Thymus (tissue), 11 donors: Measurements from ENCODE around the gene KCNJ6. TPM values are rescaled to one million over a fixed set of nuclear protein-coding genes. Genes with fewer than 3 reads are reported as not detected.
"Not testable (repeated sequence)": the region's sequence is repeated elsewhere in the genome, so short reads cannot be mapped to it uniquely, and the experiment has no call there.

Source experiments
- DNase-seq, 9 donors: peaks; one replicate each; pipeline ENCODE4 v3.0.0-alpha.2; 2013; ENCODE audit warnings: low spot score in 9 of 9, low read depth in 6 of 9, missing footprints in 1 of 9
- H3K27ac ChIP-seq, 2 donors: one replicate each; pipeline ENCODE4 v1.5.1; 2013; ENCODE audit warnings: control low read depth in 1 of 2, low read depth in 1 of 2, low read length in 1 of 2, mild to moderate bottlenecking in 1 of 2, moderate library complexity in 1 of 2
- H3K27me3 ChIP-seq, 2 donors: one replicate each; pipeline ENCODE4 v1.5.1; 2013; ENCODE audit warnings: low read length in 1 of 2; ENCODE audit not compliant: control insufficient read depth in 2 of 2, insufficient read depth in 1 of 2
- H3K36me3 ChIP-seq, 2 donors: one replicate each; pipeline ENCODE4 v1.5.1; 2013; ENCODE audit warnings: low read length in 1 of 2, mild to moderate bottlenecking in 1 of 2, moderate library complexity in 1 of 2; ENCODE audit not compliant: control insufficient read depth in 2 of 2, insufficient read depth in 2 of 2
- H3K4me1 ChIP-seq, 2 donors: one replicate each; pipeline ENCODE4 v1.5.1; 2013; ENCODE audit warnings: low read length in 2 of 2; ENCODE audit not compliant: control insufficient read depth in 2 of 2, insufficient read depth in 2 of 2
- H3K4me3 ChIP-seq, 2 donors: one replicate each; pipeline ENCODE4 v1.5.1; 2013; ENCODE audit warnings: low read length in 2 of 2, control low read depth in 1 of 2, mild to moderate bottlenecking in 1 of 2
- H3K9me3 ChIP-seq, 2 donors: one replicate each; pipeline ENCODE4 v1.5.1; 2013; ENCODE audit warnings: low read length in 1 of 2, mild to moderate bottlenecking in 1 of 2; ENCODE audit not compliant: control insufficient read depth in 2 of 2, insufficient read depth in 1 of 2
- WGBS: extraction: QIAGEN DNeasy Blood & Tissue Kit; methylation state at CpG from one replicate; pipeline ENCODE4 v1.1.7; 2013; 5-methylcytosine and 5-hydroxymethylcytosine counted together
- polyA plus RNA-seq: library from polyadenylated mRNA; stranded (reverse); fragments of 200-250 nt; gene quantifications from one replicate; pipeline ENCODE4 v1.2.3, GENCODE V29; 2013
- total RNA-seq: library from RNA; stranded (reverse); fragments of 120-200 nt; gene quantifications from one replicate; pipeline ENCODE4 v1.2.4, GENCODE V29; 2013
- donor health status: healthy.

The KCNJ6 gene
- total and polyA plus RNA-seq, 2 donors: under 0.01 to 0.02 TPM

GRCh38 chr21:37656899-37657298 lies 259.4 kb downstream of the KCNJ6 start:
- H3K4me3 ChIP-seq: no peak overlapping the region
- H3K27ac ChIP-seq: no peak overlapping the region
- WGBS: 93% methylated on average over 5 of the region's 5 CpGs
- H3K27me3 ChIP-seq: peaks cover 0 to 2% of the 10 kb centered on the region in 2 donors
- H3K9me3 ChIP-seq: no peaks in the 10 kb centered on the region
- H3K4me1 ChIP-seq: no peaks in the 10 kb centered on the region
- DNase-seq: no peak
- no peaks in the 10 kb centered on the region for H3K36me3 ChIP-seq

GRCh38 chr21:37655611-37656300 lies 260.5 kb downstream of the KCNJ6 start:
- H3K27ac ChIP-seq: no peak overlapping the region
- no peak overlapping the region for H3K4me3 ChIP-seq
- no peaks in the 10 kb centered on the region for H3K36me3 ChIP-seq
- no peaks in the 10 kb centered on the region for H3K9me3 ChIP-seq
- H3K4me1 ChIP-seq: no peaks in the 10 kb centered on the region
- WGBS: 93% methylated on average over 6 of the region's 6 CpGs
- peaks cover 0 to 2% of the 10 kb centered on the region in 2 donors for H3K27me3 ChIP-seq
- no peak for DNase-seq

- no peak overlapping the region for H3K27ac ChIP-seq
- no peaks in the 10 kb centered on the region for H3K9me3 ChIP-seq
- no peak for DNase-seq
- H3K4me3 ChIP-seq: no peak overlapping the region
- no peaks in the 10 kb centered on the region for H3K27me3 ChIP-seq
- no peaks in the 10 kb centered on the region for H3K36me3 ChIP-seq
- 97% methylated on average over 4 of the region's 4 CpGs for WGBS
- no peaks in the 10 kb centered on the region for H3K4me1 ChIP-seq
Observed at GRCh38 chr21:37654596-37654995, 261.7 kb downstream of the KCNJ6 start.

- Histone ChIP-seq H3K27me3 (no peaks in the 10 kb centered on the region), H3K9me3 (no peaks in the 10 kb centered on the region), H3K36me3 (no peaks in the 10 kb centered on the region), H3K4me3 (no peak overlapping the region), H3K27ac (no peak overlapping the region), H3K4me1 (no peaks in the 10 kb centered on the region)
- no peak for DNase-seq
- WGBS: 81% methylated on average over 4 of the region's 4 CpGs
Observed at GRCh38 chr21:37653201-37653600, 263.1 kb downstream of the KCNJ6 start.

- DNase-seq: no peak
- H3K4me1 ChIP-seq: no peaks in the 10 kb centered on the region
- no peaks in the 10 kb centered on the region for H3K36me3 ChIP-seq
- H3K27ac ChIP-seq: no peak overlapping the region
- 90% methylated on average over 4 of the region's 4 CpGs for WGBS
- H3K4me3 ChIP-seq: no peak overlapping the region
- peaks cover 0 to 7% of the 10 kb centered on the region in 2 donors for H3K27me3 ChIP-seq
- H3K9me3 ChIP-seq: no peaks in the 10 kb centered on the region
Observed at GRCh38 chr21:37647781-37648180, 268.5 kb downstream of the KCNJ6 start.

- H3K4me1 ChIP-seq, H3K27ac ChIP-seq, H3K27me3 ChIP-seq, H3K36me3 ChIP-seq, DNase-seq, H3K9me3 ChIP-seq, H3K4me3 ChIP-seq: not testable (repeated sequence)
- WGBS: 95% methylated on average over 12 of the region's 12 CpGs
Observed at GRCh38 chr21:37646761-37647160, 269.5 kb downstream of the KCNJ6 start.

- DNase-seq: no peak
- 93% methylated on average over 6 of the region's 6 CpGs for WGBS
- no peaks in the 10 kb centered on the region for H3K36me3 ChIP-seq
- no peaks in the 10 kb centered on the region for H3K9me3 ChIP-seq
- no peaks in the 10 kb centered on the region for H3K4me1 ChIP-seq
- H3K27ac ChIP-seq: no peak overlapping the region
- H3K4me3 ChIP-seq: no peak overlapping the region
- peaks cover 0 to 7% of the 10 kb centered on the region in 2 donors for H3K27me3 ChIP-seq
Observed at GRCh38 chr21:37645848-37646247, 270.4 kb downstream of the KCNJ6 start.

- DNase-seq: no peak
- H3K9me3 ChIP-seq: no peaks in the 10 kb centered on the region
- WGBS: 57% methylated on average over 8 of the region's 8 CpGs
- no peak overlapping the region for H3K4me3 ChIP-seq
- no peaks in the 10 kb centered on the region for H3K36me3 ChIP-seq
- H3K4me1 ChIP-seq: no peaks in the 10 kb centered on the region
- no peak overlapping the region for H3K27ac ChIP-seq
- peaks cover 0 to 7% of the 10 kb centered on the region in 2 donors for H3K27me3 ChIP-seq
Observed at GRCh38 chr21:37644636-37645035, 271.6 kb downstream of the KCNJ6 start.

GRCh38 chr21:37643862-37644261 lies 272.4 kb downstream of the KCNJ6 start:
- not testable (repeated sequence) for DNase-seq, H3K36me3 ChIP-seq, H3K4me3 ChIP-seq, H3K27me3 ChIP-seq, H3K9me3 ChIP-seq, H3K4me1 ChIP-seq, H3K27ac ChIP-seq
